Midbrain (tissue), 1 donor: ENCODE measurements around the gene IFNL3.
"Not testable (repeated sequence)": the region's sequence is repeated elsewhere in the genome, so short reads cannot be mapped to it uniquely, and the experiment has no call there.

Source experiments
- DNase-seq: peaks from one replicate; lab custom pipeline; 2025; lab: John Stamatoyannopoulos, UW

Gene IFNL3

DNA sequence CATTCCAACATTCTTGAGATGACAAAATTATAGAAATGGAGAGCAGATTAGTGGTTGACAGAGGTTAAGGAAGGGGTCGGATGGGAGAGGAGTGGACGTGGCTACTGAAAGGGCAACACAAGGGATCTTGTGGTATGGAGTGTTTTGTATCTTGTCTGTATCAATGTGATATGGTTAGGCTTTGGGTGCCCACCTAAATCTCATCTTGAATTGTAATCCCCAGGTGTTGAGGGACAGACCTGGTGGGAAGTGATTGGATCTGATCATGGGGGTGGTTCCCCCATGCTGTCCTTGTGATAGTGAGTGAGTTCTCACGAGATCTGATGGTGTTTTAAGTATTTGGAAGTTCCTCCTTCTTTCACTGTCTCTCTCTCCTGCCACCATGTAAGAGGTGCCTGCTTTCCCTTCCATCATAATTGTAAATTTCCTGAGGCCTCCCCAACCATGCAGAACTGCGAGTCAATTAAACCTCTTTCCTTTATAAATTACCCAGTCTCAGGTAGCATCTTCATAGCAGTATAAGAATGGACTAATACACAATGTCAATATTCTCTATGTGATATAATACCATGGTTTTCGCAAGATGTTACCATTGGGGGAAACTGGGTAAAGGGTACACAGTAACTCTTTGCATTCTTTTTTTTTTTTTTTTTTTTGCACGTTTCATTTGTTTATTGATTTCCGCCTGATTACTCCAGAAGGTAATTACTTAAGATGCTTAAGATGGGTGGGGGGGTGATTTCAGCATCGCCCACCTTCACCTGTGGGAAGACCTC, 8.8 kb upstream of the IFNL3 start:
- DNase-seq, result no peak

DNA sequence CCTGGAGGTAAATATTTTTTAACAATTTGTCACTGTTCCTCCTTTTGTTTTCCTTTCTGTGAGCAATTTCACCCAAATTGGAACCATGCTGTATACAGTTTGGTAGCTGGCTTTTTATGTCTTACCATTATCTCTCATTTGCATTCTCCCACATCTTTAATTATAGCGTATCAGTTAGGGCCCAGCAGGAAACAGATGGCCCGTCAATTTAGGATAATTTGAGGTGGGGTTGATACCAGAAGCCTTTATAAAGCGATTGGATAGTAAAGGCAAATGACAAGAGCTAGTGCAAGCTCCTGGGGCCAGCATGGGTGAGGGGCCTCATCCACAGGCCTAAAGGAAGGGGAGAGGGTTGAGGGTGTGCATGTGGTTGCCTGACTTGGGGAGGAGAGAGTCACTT, 7.7 kb upstream of the IFNL3 start:
- DNase-seq, result no peak

DNA sequence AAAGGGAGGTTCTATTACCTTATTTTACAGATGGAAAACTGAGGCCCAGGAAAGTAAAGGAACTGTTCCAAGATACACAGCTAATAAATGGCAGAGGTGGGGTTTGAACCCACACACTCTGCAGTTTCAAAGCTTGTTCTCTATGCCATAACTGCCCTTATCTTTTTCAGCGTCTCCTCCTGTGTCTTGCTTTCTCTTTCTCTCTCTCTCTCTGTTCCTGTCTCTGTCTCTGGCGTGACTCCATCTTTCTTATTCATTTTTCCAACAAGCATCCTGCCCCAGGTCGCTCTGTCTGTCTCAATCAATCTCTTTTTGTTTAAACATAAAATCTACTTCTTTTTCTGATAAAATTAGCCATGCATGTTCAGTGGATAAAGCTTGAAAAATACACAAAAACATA, 7.0 kb upstream of the IFNL3 start:
- no peak for DNase-seq

DNA sequence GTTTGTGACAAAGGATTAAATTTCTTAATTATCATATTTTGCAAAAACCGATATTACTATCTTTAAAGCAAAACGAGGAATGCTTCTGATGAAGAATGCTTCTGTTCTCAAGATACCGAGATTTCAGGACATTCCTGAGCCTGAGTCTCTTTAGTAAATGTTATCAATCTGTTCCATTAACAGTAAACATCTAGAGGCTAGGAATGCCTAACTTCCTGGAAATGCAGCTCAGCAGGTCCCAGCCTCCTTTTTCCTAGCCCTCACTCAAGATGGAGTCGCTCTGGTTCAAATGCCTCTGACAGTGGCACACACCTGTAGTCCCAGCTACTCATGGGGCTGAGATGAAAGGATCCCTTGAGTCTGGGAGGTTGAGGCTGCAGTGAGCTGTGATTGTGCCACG, 6.3 kb upstream of the IFNL3 start:
- DNase-seq, result no peak

DNA sequence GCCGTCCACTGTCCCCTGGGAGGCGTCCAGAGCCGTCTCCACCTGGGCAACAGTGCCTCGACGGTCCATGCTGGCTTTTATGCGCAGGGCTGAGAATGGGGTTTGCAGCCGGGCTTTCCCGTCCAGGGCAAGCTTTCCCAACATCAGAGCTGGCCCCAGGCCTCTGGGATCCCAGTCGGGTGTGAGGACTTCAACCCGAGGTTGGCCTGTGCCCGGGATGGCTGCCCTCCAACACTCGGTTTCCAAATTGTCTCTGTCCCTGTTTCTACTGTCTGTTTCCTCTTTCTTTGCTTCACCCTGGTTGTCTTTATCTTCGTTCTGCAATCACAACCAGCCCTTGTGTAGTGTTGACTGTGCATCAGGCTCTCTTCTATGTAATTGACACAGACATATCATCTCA, 4.0 kb upstream of the IFNL3 start, which contains the start of gene IFNL4:
TSS of gene IFNL4 (minus strand) at position 51 of the 400 bp plus-strand sequence.
- DNase-seq, result no peak

DNA sequence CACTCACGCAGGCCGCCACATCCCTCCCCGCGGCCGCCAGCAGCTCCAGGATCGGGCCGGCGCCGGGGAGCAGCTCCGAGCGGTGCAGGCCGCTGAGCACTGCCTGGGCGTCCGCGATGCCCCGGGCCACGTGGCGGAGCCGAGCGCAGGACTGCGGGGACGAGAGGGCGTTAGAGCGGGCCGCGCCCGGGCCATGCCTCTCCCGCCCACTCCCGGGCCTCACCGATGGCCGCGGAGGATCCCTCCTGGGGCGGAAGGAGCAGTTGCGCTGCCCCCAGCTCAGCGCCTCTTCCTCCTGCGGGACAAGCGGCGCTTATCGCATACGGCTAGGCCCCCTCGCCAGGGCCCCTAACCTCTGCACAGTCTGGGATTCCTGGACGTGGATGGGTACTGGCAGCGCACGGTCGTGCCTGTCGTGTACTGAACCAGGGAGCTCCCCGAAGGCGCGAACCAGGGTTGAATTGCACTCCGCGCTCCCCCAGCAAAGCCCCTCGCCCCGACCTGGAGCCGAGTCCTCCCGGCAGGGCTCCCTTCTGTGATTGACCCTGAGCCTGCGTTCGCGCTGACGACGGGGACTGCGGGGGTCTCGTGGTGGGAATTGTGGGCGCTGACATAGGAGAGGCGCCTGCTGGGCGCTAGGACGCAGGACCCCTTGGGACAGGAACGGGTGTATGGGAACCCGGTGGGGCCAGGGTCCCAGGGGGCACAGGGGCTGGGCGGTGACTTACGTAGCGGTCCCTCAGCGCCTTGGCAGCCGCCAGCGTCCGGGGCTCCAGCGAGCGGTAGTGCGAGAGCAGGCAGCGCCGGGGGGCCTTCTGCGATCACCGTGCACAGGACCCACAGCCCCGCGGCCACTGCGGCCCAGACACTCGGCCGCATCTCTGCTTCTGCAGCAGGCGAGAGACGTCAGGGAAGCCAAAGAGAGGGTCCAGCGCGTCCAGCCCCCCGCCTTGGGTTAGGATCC, 3.2 kb upstream of the IFNL3 start:
- no peak for DNase-seq

DNA sequence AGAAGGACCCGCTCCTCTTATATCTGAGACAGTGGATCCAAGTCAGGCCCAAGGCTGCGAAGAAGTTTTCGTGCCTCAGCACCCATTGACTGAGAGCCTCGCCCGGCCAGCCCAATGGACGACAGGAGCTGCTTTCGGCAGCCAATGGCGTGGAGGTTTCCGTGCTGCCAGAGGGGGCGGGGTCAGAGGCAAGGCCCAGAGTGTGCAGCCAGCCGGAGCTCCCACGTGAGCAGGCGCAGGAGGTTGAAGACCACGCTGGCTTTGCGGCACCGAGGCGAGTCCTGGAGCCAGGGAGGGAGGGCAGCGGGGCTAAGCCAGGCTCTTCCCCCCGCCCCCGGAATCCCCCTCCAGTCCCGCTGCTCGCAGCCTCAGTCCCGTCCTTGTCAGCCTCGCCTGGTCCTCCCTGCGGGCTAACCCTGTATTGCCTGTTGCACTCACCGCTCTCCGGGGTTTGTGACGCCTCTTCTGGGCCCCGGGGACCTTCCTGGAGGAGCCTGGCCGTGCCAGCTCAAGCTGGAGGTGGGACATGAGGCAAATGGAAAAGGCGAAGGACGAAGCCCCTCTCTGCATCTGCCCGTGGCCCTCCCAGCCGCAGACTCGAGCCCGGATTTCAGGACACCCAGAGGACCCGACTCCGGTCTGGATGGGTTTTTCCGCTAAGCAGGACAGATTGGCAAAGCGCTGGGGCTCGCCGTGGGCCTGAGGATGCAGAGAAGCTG, 2.3 kb upstream of the IFNL3 start:
- peak; percentile 1 for DNase-seq

DNA sequence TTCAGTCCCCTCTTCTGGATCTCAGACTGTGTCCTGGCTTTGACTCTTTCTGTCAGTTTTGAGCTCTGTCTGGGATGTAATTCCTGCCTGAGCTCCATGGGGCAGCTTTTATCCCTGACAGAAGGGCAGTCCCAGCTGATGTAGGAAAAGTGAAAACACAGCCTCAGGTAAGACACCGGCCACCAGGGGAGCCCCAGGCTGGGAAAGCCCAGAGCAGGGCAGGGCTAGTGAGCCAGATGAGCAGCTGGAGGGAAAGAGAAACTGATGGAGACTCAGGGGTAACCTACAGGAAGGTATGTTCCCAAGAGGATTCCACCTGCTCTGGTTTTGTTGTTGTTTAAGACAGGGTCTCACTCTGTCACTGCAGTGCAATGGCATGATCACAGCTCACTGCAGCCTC, 360 bp upstream of the IFNL3 start:
- not testable (repeated sequence) for DNase-seq

DNA sequence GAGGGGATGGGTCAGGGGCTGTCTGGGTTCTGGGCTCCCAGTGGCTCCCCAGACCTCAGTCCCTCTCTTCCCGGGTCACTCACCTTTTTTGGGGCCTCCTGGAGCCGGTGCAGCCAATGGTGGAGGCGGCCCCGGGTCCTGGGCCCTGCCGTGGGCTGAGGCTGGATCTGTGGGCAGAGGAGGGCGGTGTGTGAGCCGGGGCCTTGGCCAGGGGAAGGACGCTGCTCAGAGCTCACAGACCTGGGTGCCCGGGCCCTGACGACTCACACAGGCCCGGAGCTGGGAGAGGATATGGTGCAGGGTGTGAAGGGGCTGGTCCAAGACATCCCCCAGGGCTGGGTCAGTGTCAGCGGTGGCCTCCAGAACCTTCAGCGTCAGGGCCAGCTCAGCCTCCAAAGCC, 1.1 kb downstream of the IFNL3 start:
- DNase-seq, result not testable (repeated sequence)

DNA sequence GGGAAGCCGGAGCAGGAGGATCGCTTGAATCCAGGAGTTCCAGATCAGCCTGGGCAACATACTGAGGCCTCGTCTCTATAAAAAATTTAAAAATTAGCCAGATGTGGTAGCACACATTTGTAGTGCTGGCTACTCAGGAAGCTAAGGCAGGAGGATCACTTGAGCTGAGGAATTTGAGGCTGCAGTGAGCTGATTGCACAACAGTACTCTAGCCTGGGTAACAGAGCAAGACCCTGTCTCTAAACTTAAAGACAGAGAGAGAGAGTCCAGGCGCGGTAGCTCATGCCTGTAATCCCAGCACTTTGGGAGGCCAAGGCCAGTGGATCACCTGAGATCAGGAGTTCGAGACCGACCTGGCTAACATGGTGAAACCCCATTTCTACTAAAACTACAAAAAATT, 4.4 kb downstream of the IFNL3 start:
- DNase-seq, result no peak

DNA sequence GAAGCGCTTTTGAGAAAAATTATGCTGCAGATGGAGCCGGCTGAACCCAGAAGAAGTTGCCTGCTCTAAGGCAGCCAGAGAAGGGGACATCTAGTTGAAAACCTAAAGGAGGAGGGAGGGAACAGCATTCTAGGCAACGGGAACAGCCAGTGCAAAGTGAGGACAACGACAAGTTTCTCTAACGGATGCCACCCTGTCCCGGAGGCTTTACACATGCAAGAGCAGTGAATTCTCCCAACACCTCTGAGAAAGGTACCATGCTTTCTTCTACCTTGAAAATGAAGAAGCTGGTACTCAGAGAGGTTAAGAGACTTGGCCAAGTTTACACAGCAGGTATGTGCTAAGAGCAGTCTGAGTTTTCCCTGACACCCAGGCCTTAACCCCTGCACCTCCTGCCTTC, 5.9 kb downstream of the IFNL3 start:
- DNase-seq, result no peak

DNA sequence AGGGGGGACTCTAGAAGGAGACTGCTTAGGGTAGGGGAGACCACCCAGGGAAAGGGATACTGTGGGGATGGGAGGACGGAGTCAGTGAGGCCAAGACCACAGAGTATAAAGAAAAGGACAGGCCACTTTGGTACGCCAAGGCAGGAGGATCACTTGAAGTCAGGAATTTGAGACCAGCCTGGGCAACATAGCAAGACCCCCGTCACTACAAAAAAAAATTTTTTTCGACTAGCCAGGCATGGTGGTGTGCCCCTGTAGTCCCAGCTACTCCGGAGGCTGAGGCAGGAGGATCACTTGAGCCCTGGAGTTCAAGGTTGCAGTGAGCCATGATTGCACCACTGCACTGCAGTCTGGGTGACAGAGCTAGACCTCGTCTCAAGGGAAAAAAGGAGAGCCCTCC, 6.6 kb downstream of the IFNL3 start:
- no peak for DNase-seq

DNA sequence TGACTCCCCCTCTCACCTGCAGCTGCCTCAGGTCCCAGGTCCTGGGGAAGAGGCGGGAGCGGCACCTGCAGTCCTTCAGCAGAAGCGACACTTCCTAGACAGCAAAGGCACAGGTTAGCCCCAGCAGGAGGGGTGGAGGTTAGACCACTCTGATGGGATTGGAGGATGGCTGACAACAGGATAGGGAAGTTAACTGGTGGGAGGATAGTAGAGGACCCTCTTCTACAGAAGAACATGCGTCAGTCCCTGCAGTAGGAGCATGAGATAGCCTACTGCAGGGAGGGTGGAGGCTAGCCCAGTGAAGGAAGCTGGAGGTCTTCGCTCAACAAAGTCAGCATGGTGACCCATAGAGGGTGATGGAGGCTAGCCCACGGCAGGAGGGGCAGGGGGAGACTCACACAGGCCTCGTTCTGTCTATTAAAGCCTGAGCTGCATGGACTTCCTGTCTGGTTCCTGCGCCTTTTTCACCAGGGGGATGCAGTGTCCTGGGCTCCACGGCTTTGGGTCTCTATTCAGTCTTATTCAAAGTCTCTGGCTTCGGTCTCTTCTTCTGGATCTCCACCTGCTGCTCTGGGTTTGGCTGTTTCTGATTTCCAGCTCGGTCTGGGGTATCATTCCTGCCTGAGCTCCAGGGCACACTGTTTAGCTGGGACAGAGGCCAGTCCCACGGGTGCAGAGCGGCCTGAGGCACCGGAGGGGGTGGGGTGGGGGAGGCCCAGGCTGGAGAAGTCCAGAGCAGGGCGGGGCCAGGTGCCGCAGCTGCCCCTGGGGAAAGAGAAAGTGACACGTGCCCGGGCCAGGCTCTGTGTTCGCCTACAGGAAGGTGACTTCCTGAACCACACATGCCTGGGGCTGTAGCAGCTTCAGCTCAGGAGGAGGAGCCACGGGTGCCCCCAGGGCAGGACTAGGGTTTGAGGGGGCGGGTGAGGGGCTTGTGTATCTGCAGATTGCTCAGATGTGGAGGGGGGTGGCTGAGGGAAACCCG, 7.3 kb downstream of the IFNL3 start:
- DNase-seq, result no peak

DNA sequence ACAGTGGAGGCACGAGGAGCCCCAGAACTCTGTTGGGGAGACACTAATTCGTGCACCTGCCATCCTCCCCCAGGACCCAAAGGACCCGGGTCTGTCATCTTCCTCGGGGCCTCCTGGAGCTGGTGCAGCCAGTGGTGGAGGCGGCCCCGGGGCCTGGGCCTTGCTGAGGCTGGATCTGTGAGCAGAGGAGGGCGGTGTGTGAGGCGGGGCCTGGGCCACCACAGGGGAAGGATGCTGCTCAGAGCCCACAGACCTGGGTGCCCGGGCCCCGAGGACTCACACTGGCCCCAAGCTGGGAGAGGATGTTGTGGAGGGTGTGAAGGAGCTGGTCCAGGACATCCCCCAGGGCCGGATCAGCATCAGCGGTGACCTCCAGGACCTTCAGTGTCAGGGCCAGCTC, 8.3 kb downstream of the IFNL3 start:
- no peak for DNase-seq

DNA sequence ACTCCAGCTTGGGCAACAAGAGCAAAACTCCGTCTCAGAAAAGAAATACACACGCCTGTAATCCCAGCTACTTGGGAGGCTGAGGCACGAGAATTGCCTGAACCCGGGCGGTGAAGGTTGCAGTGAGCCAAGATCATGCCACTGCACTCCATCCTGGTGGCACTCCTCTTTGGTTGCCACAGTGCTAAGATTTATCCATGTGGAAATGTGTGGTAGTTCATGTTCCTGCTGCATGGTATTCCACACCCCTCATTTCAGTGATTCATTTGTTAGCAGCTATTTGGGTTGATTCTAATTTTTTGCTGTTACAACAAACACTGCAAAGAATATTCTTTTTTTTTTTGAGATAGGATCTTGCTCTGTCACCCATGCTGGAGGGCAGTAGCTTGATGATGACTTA, 12.1 kb downstream of the IFNL3 start:
- no peak for DNase-seq

DNA sequence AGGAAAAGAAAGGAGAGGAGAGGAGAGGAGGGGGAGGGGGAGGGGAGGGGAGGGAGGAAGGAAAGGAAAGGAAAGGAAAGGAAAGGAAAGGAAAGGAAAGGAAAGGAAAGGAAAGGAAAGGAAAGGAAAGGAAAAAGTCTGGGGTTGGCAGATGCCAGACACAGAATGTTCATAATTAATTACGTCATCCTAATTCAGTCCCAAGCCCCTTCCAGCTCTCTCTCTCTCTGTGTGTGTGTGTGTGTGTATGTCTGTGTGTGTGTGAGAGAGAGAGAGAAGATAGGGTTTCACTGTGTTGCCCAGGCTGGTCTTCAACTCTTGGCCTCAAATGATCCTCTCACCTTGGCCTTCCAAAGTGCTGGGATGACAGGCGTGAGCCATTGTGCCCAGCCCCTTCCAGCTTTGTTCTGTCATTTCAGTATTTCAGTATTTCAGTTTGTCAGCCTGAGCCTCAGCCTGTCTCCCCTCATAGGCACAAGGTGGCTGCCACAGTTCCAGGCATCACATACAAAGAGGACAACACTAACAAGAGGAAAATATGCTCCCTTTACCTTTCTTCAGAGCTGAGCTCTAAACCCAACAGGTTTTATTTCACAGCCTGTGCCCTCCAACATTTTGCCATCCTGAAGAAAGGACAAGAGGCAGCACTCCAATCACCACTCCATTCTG, 14.6 kb downstream of the IFNL3 start:
- no peak for DNase-seq

DNA sequence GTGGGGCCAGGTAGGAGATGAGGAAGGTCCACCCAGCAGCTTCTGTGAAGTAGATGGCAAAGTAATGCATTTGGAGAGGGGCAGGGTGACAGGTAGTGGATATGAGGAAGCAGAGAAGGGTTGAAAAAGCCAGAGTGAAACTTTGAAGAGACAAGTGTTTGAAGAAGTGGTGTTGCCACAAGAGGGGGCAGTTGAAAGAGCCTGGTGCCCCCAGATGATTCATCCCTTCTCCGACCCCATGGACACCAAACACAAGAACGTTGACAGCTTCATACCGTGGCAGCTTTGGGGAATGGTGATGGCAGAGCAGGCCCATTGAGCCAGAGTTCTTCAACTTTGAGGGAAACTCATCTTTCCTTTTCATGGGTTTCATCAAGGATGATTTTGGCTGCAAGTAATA, 19.9 kb downstream of the IFNL3 start:
- DNase-seq, result no peak

DNA sequence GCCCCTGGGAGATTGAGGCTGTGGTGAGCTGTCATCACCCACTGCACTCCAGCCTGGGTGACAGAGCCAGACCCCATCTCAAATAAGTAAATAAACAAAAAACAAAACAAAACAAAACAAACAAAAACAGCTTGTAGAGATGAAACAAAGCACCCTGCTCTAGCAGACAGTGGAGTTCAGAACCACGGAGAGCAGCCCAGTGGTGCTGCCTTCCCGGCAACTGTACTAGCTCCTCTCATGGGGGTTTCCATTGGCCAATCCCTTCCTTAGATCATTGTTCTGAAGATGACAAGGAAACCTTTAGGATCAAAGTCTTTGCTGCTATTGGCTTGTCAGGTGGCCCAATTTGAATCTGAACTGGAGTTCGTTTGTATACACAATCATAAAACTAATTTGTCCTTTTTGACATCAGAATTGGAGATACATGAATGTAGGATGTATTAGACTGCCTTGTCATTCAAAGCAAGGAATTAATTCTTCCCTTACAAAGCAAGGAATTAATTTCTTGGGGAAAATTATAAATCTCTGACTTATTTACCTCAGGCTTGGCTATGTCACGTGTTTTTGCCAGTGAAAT, 21.0 kb downstream of the IFNL3 start:
- no peak for DNase-seq

DNA sequence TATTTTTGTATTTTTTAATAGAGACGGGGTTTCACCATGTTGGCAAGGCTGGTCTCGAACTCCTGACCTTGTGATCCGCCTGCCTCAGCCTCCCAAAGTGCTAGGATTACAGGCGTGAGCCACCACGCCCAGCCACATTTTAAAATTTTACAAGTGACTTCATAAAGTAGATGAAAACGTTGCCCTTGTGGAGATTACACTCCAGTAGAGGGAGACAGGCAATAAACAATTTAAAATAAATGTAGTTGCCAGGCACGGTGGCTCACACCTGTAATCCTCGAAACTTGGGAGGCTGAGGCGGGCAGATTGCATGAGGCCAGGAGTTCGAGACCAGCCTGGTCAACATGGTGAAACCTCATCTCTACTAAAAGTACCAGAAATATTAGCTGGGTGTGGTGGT, 25.7 kb downstream of the IFNL3 start:
- DNase-seq, result not testable (repeated sequence)
